ENCODE data around the gene GLT1D1. TPM values are rescaled to one million over a fixed set of nuclear protein-coding genes. Genes with fewer than 3 reads are reported as not detected.
"Not testable (repeated sequence)": the region's sequence is repeated elsewhere in the genome, so short reads cannot be mapped to it uniquely, and the experiment has no call there.

The GLT1D1 gene
- total RNA-seq, 1 experiment from 2014 or later = not detected

GRCh38 chr12:128804762-128805161 lies 48.5 kb upstream of the GLT1D1 start:
- Histone ChIP-seq H3K27ac (ENCODE audit: low read depth, low read length) (no peak overlapping the region), H3K4me1 (ENCODE audit: control insufficient read depth in 1 of 2, insufficient read depth in 2 of 2, low read length in 2 of 2) (no peaks in the 10 kb centered on the region), H3K4me3 (replicated peaks in 1 of 2; ENCODE audit: low read depth in 1 of 2, low read length in 2 of 2) (no peak overlapping the region), H3K9me3 (ENCODE audit: control insufficient read depth in 1 of 2, insufficient read depth in 1 of 2, low read depth in 1 of 2, low read length in 2 of 2) (no peaks in the 10 kb centered on the region), H3K79me2 (ENCODE audit: insufficient read depth, low read length) (peaks cover 51% of the 10 kb centered on the region), H3K9me2 (ENCODE audit: insufficient read depth) (no peaks in the 10 kb centered on the region), H3K27me3 (ENCODE audit: insufficient read depth, low read length) (no peaks in the 10 kb centered on the region), H4K20me1 (ENCODE audit: insufficient read depth) (no peaks in the 10 kb centered on the region), H2AFZ (ENCODE audit: low read depth, low read length, poor library complexity, severe bottlenecking) (no peak overlapping the region), H3K36me3 (ENCODE audit: control insufficient read depth in 1 of 2, insufficient read depth in 2 of 2, low read length in 2 of 2) (peaks cover 8 to 13% of the 10 kb centered on the region in 2 experiments), H3K4me2 (ENCODE audit: low read length) (no peak overlapping the region), H3K9ac (ENCODE audit: low read length) (no peak overlapping the region)
- DNase-seq (ENCODE audit: low read depth, low spot score) (no peak), ATAC-seq (no peak)
- no TSS peak for BruUV-seq (replicated peaks)
- RAD21 ChIA-PET (ENCODE audit: low non-redundant PET in 1 of 2, low total read pairs in 2 of 2, uncharacterized antibody in 2 of 2, unreplicated experiment in 2 of 2) = no interaction called here
- POLR2A ChIA-PET = no interaction called here
- CTCF ChIA-PET = no interaction called here
- intact Hi-C loops (cut with micrococcal nuclease) = no loop called here
- TF ChIP-seq POLR2AphosphoS5 (IDR thresholded peaks at IDR 0.05; ENCODE audit: low read depth, low read length) (no peak), REST (IDR thresholded peaks at IDR 0.05; ENCODE audit: low read depth) (no peak)

- intact Hi-C loops (cut with micrococcal nuclease); H4K20me1 ChIP-seq (ENCODE audit: insufficient read depth); BruUV-seq (replicated peaks); H3K9ac ChIP-seq (ENCODE audit: low read length); H3K9me3 ChIP-seq (ENCODE audit: control insufficient read depth in 1 of 2, insufficient read depth in 1 of 2, low read depth in 1 of 2, low read length in 2 of 2); H3K27me3 ChIP-seq (ENCODE audit: insufficient read depth, low read length); H3K27ac ChIP-seq (ENCODE audit: low read depth, low read length); RAD21 ChIA-PET (ENCODE audit: low non-redundant PET in 1 of 2, low total read pairs in 2 of 2, uncharacterized antibody in 2 of 2, unreplicated experiment in 2 of 2); H3K9me2 ChIP-seq (ENCODE audit: insufficient read depth); H2AFZ ChIP-seq (ENCODE audit: low read depth, low read length, poor library complexity, severe bottlenecking); DNase-seq (ENCODE audit: low read depth, low spot score); H3K36me3 ChIP-seq (ENCODE audit: control insufficient read depth in 1 of 2, insufficient read depth in 2 of 2, low read length in 2 of 2); CTCF ChIA-PET; POLR2A ChIA-PET; H3K4me2 ChIP-seq (ENCODE audit: low read length); H3K4me3 ChIP-seq (replicated peaks in 1 of 2; ENCODE audit: low read depth in 1 of 2, low read length in 2 of 2); ATAC-seq; H3K4me1 ChIP-seq (ENCODE audit: control insufficient read depth in 1 of 2, insufficient read depth in 2 of 2, low read length in 2 of 2): not testable (repeated sequence)
- peaks cover 57% of the 10 kb centered on the region for H3K79me2 ChIP-seq (ENCODE audit: insufficient read depth, low read length)
Measured at GRCh38 chr12:128805406-128805805, 47.9 kb upstream of the GLT1D1 start.
